Tibial artery (tissue), 4 donors: ENCODE results near the gene TBC1D30.

Experiments
- DNase-seq, 2 donors: peaks; one replicate each; pipeline ENCODE4 v3.0.0-alpha.2; 2019
- H3K27ac ChIP-seq, 2 donors: fragments of 200-600 bp; sonication (generic) in 1 of 2; 1 replicate in 1 of 2; 2 replicates in 1 of 2; pipeline ENCODE4 v1.5.1; 2018 to 2019; ENCODE audit warnings: mild to moderate bottlenecking in 1 of 2
- H3K27me3 ChIP-seq, 2 donors: fragments of 200-600 bp; sonication (generic) in 1 of 2; one replicate each; pipeline versions ENCODE4 v1.5.1 to v1.6.0; 2016 to 2019
- H3K36me3 ChIP-seq, 3 donors: fragments of 200-600 bp; sonication (generic) in 2 of 3; one replicate each; pipeline ENCODE4 v1.5.1; 2016 to 2019; ENCODE audit warnings: mild to moderate bottlenecking in 2 of 3
- H3K4me1 ChIP-seq, 4 donors: fragments of 200-600 bp; sonication (generic) in 2 of 4; 1 replicate in 3 of 4; 2 replicates in 1 of 4; pipeline ENCODE4 v1.5.1; 2016 to 2019
- H3K4me3 ChIP-seq, 2 donors: fragments of 200-600 bp; sonication (generic) in 1 of 2; 1 replicate in 1 of 2; 2 replicates in 1 of 2; pipeline ENCODE4 v1.5.1; 2018 to 2019; ENCODE audit warnings: mild to moderate bottlenecking in 2 of 2
- H3K9me3 ChIP-seq, 3 donors: fragments of 200-600 bp; sonication (generic) in 1 of 3; one replicate each; pipeline ENCODE4 v1.5.1; 2016 to 2019
- CTCF ChIP-seq, 2 experiments: fragments of 200-600 bp in 1 of 2; fragments of 450-650 bp in 1 of 2; IDR thresholded peaks; one replicate each; pipeline ENCODE4 v1.5.1; 2017 to 2019; ENCODE audit warnings: antibody characterized with exemption in 2 of 2, mild to moderate bottlenecking in 1 of 2, moderate library complexity in 1 of 2
- intact Hi-C: fragments of 100-400 bp; cut with DNase I; formaldehyde crosslinking; loops from one replicate; pipeline ENCODE4 v1.15.0; 2023; ENCODE audit warnings: low total_unique reads

TBC1D30 gene

GRCh38 chr12:64792128-64792527 lies 32.3 kb upstream of the TBC1D30 start:
- H3K36me3 ChIP-seq, result no peaks in the 10 kb centered on the region
- no peak for DNase-seq
- no peaks in the 10 kb centered on the region for H3K4me1 ChIP-seq
- no peaks in the 10 kb centered on the region for H3K9me3 ChIP-seq
- no peak overlapping the region for H3K27ac ChIP-seq
- no peak for TF ChIP-seq CTCF (IDR thresholded peaks at IDR 0.05)
- no peak overlapping the region for H3K4me3 ChIP-seq
- intact Hi-C loops, result no loop called here
- no peaks in the 10 kb centered on the region for H3K27me3 ChIP-seq

- no peaks in the 10 kb centered on the region for H3K27me3 ChIP-seq
- DNase-seq, result no peak
- H3K9me3 ChIP-seq, result no peaks in the 10 kb centered on the region
- no peak overlapping the region for H3K4me3 ChIP-seq
- no peak overlapping the region for H3K27ac ChIP-seq
- H3K4me1 ChIP-seq, result no peaks in the 10 kb centered on the region
- TF ChIP-seq CTCF (IDR thresholded peaks at IDR 0.05), result no peak
- H3K36me3 ChIP-seq, result no peaks in the 10 kb centered on the region
- intact Hi-C loops, result no loop called here
Measured at GRCh38 chr12:64793610-64794009, 30.8 kb upstream of the TBC1D30 start.

GRCh38 chr12:64794305-64794704 lies 30.1 kb upstream of the TBC1D30 start:
- DNase-seq, result no peak
- intact Hi-C loops, result no loop called here
- H3K27ac ChIP-seq, result no peak overlapping the region
- H3K27me3 ChIP-seq, result no peaks in the 10 kb centered on the region
- TF ChIP-seq CTCF (IDR thresholded peaks at IDR 0.05), result no peak
- H3K4me3 ChIP-seq, result no peak overlapping the region
- H3K9me3 ChIP-seq, result no peaks in the 10 kb centered on the region
- H3K36me3 ChIP-seq, result no peaks in the 10 kb centered on the region
- no peaks in the 10 kb centered on the region for H3K4me1 ChIP-seq

GRCh38 chr12:64796205-64796845 lies 28.1 kb upstream of the TBC1D30 start:
- H3K36me3 ChIP-seq, result no peaks in the 10 kb centered on the region
- H3K4me1 ChIP-seq, result no peaks in the 10 kb centered on the region
- intact Hi-C loops, result no loop called here
- H3K27me3 ChIP-seq, result peaks cover 0 to 4% of the 10 kb centered on the region in 2 donors
- no peak overlapping the region for H3K27ac ChIP-seq
- H3K9me3 ChIP-seq, result no peaks in the 10 kb centered on the region
- TF ChIP-seq CTCF (IDR thresholded peaks at IDR 0.05), result peak; percentile 75 to 76
- peak in 1 of 2 donors; percentile 45 for DNase-seq
- H3K4me3 ChIP-seq, result no peak overlapping the region

GRCh38 chr12:64797156-64797555 lies 27.3 kb upstream of the TBC1D30 start:
- Histone ChIP-seq H3K9me3 (no peaks in the 10 kb centered on the region), H3K27ac (no peak overlapping the region), H3K27me3 (peaks cover 0 to 4% of the 10 kb centered on the region in 2 donors), H3K4me1 (no peaks in the 10 kb centered on the region), H3K36me3 (no peaks in the 10 kb centered on the region), H3K4me3 (no peak overlapping the region)
- no peak for TF ChIP-seq CTCF (IDR thresholded peaks at IDR 0.05)
- intact Hi-C loops, result no loop called here
- no peak for DNase-seq

- intact Hi-C loops, result no loop called here
- Histone ChIP-seq H3K9me3 (no peaks in the 10 kb centered on the region), H3K4me1 (no peaks in the 10 kb centered on the region), H3K27me3 (peaks cover 0 to 4% of the 10 kb centered on the region in 2 donors), H3K36me3 (no peaks in the 10 kb centered on the region), H3K4me3 (no peak overlapping the region), H3K27ac (no peak overlapping the region)
- no peak for TF ChIP-seq CTCF (IDR thresholded peaks at IDR 0.05)
- DNase-seq, result no peak
Measured at GRCh38 chr12:64798165-64798564, 26.3 kb upstream of the TBC1D30 start.
